ENCODE results near the gene PPHLN1. TPM values are rescaled to one million over a fixed set of nuclear protein-coding genes. Genes with fewer than 3 reads are reported as not detected.

The PPHLN1 gene
- total RNA-seq, 4 donors from 2014 or later: 48.0 to 63.9 (median 52.2) TPM

GRCh38 chr12:42485823-42486222, 159.9 kb downstream of the PPHLN1 start:
- TF ChIP-seq CTCF (IDR thresholded peaks at IDR 0.05; ENCODE audit: low read depth): no peak

- no peak for TF ChIP-seq CTCF (IDR thresholded peaks at IDR 0.05; ENCODE audit: low read depth)
Measured at GRCh38 chr12:42486407-42486806, 160.4 kb downstream of the PPHLN1 start.

GRCh38 chr12:42490261-42490842, 164.4 kb downstream of the PPHLN1 start:
- no peak for TF ChIP-seq CTCF (IDR thresholded peaks at IDR 0.05; ENCODE audit: low read depth)

Small RNA genes within 50 kb of the gene (small RNA-seq; reads per million reads assigned to genes)
- not detected for gene MIR7851
- 0.49 reads per million for gene RF00019
- gene RF00090: not detected
- not detected for gene RNU6-249P

Other genes starting within 250 kb of the PPHLN1 start
- gene GXYLT1, start 181.3 kb upstream of the PPHLN1 start, total RNA-seq: 10 to 100 TPM; 12.6 to 17.8 (median 15.1) TPM
- gene YAF2, start 87.9 kb upstream of the PPHLN1 start, total RNA-seq: 10 to 100 TPM; 30.6 to 51.6 (median 41.6) TPM
- 10 to 100 TPM; 30.4 to 57.2 (median 36.0) TPM for gene ZCRB1, start 73 bp upstream of the PPHLN1 start, total RNA-seq